ENCODE results near the gene PIM2. TPM values are rescaled to one million over a fixed set of nuclear protein-coding genes. Genes with fewer than 3 reads are reported as not detected.

The PIM2 gene
- total RNA-seq, 1 experiment from 2014 or later, result 25.6 TPM

DNA sequence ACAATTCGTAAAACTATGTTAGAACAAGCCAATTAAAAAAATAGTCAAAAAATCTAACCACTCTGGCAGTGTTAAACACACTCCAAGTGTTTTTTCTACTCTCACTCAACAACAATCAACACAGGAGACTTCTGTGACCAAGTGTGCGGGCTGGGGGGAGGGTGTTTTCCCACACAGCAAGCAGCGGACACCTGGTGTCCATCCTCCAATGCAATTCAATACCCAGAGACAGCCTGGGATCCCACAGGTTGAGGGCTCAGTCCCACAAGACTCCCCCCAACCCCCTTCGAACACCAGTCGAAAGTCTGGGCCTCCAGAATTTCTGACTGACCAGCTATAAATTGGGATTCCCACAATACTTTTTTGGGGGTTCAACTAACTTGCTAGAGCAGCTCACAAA is 8.3 kb upstream of the PIM2 start:
- no peak for ATAC-seq
- no TSS peak for BruUV-seq (replicated peaks)
- CTCF ChIA-PET, result no interaction called here

DNA sequence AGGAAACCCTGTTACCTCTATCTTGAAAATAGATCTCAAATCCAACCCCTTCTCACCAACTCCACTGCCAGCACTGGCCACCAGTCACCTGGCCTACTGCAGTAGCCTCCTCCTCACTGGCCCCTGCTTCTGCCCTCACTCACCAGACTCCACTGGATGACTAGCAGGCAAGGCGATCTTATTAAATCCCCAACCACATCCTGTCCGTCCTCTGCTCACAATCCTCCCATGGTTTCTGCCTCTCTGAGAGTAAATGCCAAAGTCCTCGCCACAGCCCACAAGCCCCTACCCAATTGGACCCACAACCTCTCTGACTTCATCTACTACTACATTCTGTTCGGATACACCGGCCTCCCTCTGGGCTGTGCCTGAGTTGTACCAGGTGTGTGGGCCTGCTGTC is 5.4 kb upstream of the PIM2 start:
- Histone ChIP-seq H3K27me3 (ENCODE audit: low read length) (no peaks in the 10 kb centered on the region), H3K4me3 (ENCODE audit: low read length) (no peak overlapping the region), H3F3A (ENCODE audit: low read length, unreplicated experiment) (no peaks in the 10 kb centered on the region), H3K9ac (ENCODE audit: low read length) (no peak overlapping the region), H3K79me2 (ENCODE audit: low read length) (no peaks in the 10 kb centered on the region), H3K27ac (ENCODE audit: low read length) (no peak overlapping the region), H2AFZ (ENCODE audit: low read length) (no peak overlapping the region), H3K4me1 (ENCODE audit: insufficient read depth, low read length) (peaks cover 9% of the 10 kb centered on the region), H3K36me3 (ENCODE audit: low read depth, low read length) (peaks cover 12% of the 10 kb centered on the region; the same call in 1 of the 2 replicates), H3K9me3 (ENCODE audit: low read length) (no peaks in the 10 kb centered on the region), H4K20me1 (ENCODE audit: low read length) (no peaks in the 10 kb centered on the region), H3K4me2 (ENCODE audit: low read length) (no peak overlapping the region), H3K9me2 (replicated peaks; ENCODE audit: low read length) (no peaks in the 10 kb centered on the region)
- ChIA-PET POLR2A (ENCODE audit: unreplicated experiment) (no interaction called here), CTCF (no interaction called here)
- ATAC-seq (no peak), DNase-seq (no peak)
- intact Hi-C loops (cut with micrococcal nuclease), result no loop called here
- TF ChIP-seq EZH2phosphoT487 (IDR thresholded peaks at IDR 0.05; ENCODE audit: borderline replicate concordance, low read length) (no peak), EZH2 (IDR thresholded peaks at IDR 0.05; ENCODE audit: low read length, unreplicated experiment) (no peak)
- TF ChIP-seq, protein P1, sequence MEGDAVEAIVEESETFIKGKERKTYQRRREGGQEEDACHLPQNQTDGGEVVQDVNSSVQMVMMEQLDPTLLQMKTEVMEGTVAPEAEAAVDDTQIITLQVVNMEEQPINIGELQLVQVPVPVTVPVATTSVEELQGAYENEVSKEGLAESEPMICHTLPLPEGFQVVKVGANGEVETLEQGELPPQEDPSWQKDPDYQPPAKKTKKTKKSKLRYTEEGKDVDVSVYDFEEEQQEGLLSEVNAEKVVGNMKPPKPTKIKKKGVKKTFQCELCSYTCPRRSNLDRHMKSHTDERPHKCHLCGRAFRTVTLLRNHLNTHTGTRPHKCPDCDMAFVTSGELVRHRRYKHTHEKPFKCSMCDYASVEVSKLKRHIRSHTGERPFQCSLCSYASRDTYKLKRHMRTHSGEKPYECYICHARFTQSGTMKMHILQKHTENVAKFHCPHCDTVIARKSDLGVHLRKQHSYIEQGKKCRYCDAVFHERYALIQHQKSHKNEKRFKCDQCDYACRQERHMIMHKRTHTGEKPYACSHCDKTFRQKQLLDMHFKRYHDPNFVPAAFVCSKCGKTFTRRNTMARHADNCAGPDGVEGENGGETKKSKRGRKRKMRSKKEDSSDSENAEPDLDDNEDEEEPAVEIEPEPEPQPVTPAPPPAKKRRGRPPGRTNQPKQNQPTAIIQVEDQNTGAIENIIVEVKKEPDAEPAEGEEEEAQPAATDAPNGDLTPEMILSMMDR (conservative IDR thresholded peaks at IDR 0.05; ENCODE audit: low read depth, low read length), result no peak
- BruUV-seq (replicated peaks), result no TSS peak

More for the DNA sequence above, 8.3 kb upstream of the PIM2 start:
- intact Hi-C loops (cut with micrococcal nuclease), result no loop called here
- no peaks in the 10 kb centered on the region for H3K9me3 ChIP-seq (ENCODE audit: low read length)
- no peaks in the 10 kb centered on the region for H3K27me3 ChIP-seq (ENCODE audit: low read length)
- H3K4me2 ChIP-seq (ENCODE audit: low read length), result no peak overlapping the region
- H3K27ac ChIP-seq (ENCODE audit: low read length), result no peak overlapping the region
- no peaks in the 10 kb centered on the region for H3K4me1 ChIP-seq (ENCODE audit: insufficient read depth, low read length)
- POLR2A ChIA-PET (ENCODE audit: unreplicated experiment), result no interaction called here
- no peak overlapping the region for H3K9ac ChIP-seq (ENCODE audit: low read length)
- H3K4me3 ChIP-seq (ENCODE audit: low read length), result no peak overlapping the region
- no peak overlapping the region for H2AFZ ChIP-seq (ENCODE audit: low read length)
- no peaks in the 10 kb centered on the region for H3K9me2 ChIP-seq (replicated peaks; ENCODE audit: low read length)
- no peaks in the 10 kb centered on the region for H4K20me1 ChIP-seq (ENCODE audit: low read length)
- no peak for DNase-seq
- no peaks in the 10 kb centered on the region for H3K79me2 ChIP-seq (ENCODE audit: low read length)
- no peak for TF ChIP-seq EZH2phosphoT487 (IDR thresholded peaks at IDR 0.05; ENCODE audit: borderline replicate concordance, low read length)
- H3K36me3 ChIP-seq (ENCODE audit: low read depth, low read length), result peaks cover 12% of the 10 kb centered on the region
- no peaks in the 10 kb centered on the region for H3F3A ChIP-seq (ENCODE audit: low read length, unreplicated experiment)

DNA sequence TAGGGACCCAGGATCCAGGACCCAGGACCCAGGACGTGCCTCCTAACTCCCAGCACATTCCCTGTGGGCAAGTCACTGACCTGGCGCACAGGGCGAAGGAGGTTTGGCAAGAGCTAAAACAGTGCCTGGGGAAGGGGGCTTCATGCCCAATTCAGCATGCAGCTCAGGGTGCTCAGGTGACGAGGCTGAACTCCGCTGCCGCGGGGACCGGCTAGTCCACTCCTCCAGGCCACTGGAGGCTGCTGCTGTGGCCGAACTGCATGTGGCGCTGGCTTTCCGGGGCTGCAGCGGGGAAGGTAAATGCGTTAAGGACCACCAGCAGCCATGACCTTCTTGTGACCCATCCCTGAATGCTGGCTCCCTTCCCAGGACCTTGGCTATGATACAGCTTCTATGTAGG is 4.9 kb upstream of the PIM2 start:
- intact Hi-C loops (cut with micrococcal nuclease), result no loop called here
- H3F3A ChIP-seq (ENCODE audit: low read length, unreplicated experiment), result no peaks in the 10 kb centered on the region
- no peaks in the 10 kb centered on the region for H3K9me3 ChIP-seq (ENCODE audit: low read length)
- ATAC-seq (no peak), DNase-seq (no peak)
- BruUV-seq (replicated peaks), result no TSS peak
- no peaks in the 10 kb centered on the region for H3K27me3 ChIP-seq (ENCODE audit: low read length)
- H3K4me1 ChIP-seq (ENCODE audit: insufficient read depth, low read length), result peaks cover 10% of the 10 kb centered on the region
- peaks cover 12% of the 10 kb centered on the region; the same call in 1 of the 2 replicates for H3K36me3 ChIP-seq (ENCODE audit: low read depth, low read length)
- H3K79me2 ChIP-seq (ENCODE audit: low read length), result peaks cover under 1% of the 10 kb centered on the region; the same call in 1 of the 2 replicates
- H3K27ac ChIP-seq (ENCODE audit: low read length), result no peak overlapping the region
- no peaks in the 10 kb centered on the region for H3K9me2 ChIP-seq (replicated peaks; ENCODE audit: low read length)
- H3K4me3 ChIP-seq (ENCODE audit: low read length), result no peak overlapping the region
- H2AFZ ChIP-seq (ENCODE audit: low read length), result no peak overlapping the region
- no peaks in the 10 kb centered on the region for H4K20me1 ChIP-seq (ENCODE audit: low read length)
- CTCF ChIA-PET, result no interaction called here
- no peak overlapping the region for H3K4me2 ChIP-seq (ENCODE audit: low read length)
- POLR2A ChIA-PET (ENCODE audit: unreplicated experiment), result no interaction called here
- H3K9ac ChIP-seq (ENCODE audit: low read length), result no peak overlapping the region
- TF ChIP-seq EZH2phosphoT487 (IDR thresholded peaks at IDR 0.05; ENCODE audit: borderline replicate concordance, low read length) (no peak), EZH2 (IDR thresholded peaks at IDR 0.05; ENCODE audit: low read length, unreplicated experiment) (no peak)
- TF ChIP-seq, protein P1 (conservative IDR thresholded peaks at IDR 0.05; ENCODE audit: low read depth, low read length), result no peak

Data from PC-3 (cell line).